Measurements from ENCODE around the gene SRRM1. TPM values are rescaled to one million over a fixed set of nuclear protein-coding genes. Genes with fewer than 3 reads are reported as not detected.

Gene SRRM1
- total RNA-seq, 1 donor: 62.2 TPM

GRCh38 chr1:24640288-24640687 lies 2.8 kb upstream of the SRRM1 start:
- no peak for DNase-seq (ENCODE audit: low read depth)

GRCh38 chr1:24641646-24642151 lies 1.4 kb upstream of the SRRM1 start:
- peak overlapping the region; percentile 91 for H3K4me3 ChIP-seq (ENCODE audit: low read depth, low read length)
- DNase-seq (ENCODE audit: low read depth): peak; percentile 24
- TF ChIP-seq CTCF (IDR thresholded peaks at IDR 0.05; ENCODE audit: insufficient read depth, low read depth, low read length): no peak

More at GRCh38 chr1:24640288-24640687, 2.8 kb upstream of the SRRM1 start:
- no peak overlapping the region for H3K4me3 ChIP-seq (ENCODE audit: low read depth, low read length)
- no peak for TF ChIP-seq CTCF (IDR thresholded peaks at IDR 0.05; ENCODE audit: insufficient read depth, low read depth, low read length)

GRCh38 chr1:24643363-24644099 lies 429 bp downstream of the SRRM1 start:
- H3K4me3 ChIP-seq (ENCODE audit: low read depth, low read length): peak overlapping the region; percentile 97
- DNase-seq (ENCODE audit: low read depth): peak; percentile 17
- no peak for TF ChIP-seq CTCF (IDR thresholded peaks at IDR 0.05; ENCODE audit: insufficient read depth, low read depth, low read length)

- TF ChIP-seq CTCF (IDR thresholded peaks at IDR 0.05; ENCODE audit: insufficient read depth, low read depth, low read length): no peak
- no peak for DNase-seq (ENCODE audit: low read depth)
- peak overlapping the region; percentile 97 for H3K4me3 ChIP-seq (ENCODE audit: low read depth, low read length)
These were observed 940 bp downstream of the SRRM1 start for GRCh38 chr1:24644100-24644384.

- no peak overlapping the region for H3K4me3 ChIP-seq (ENCODE audit: low read depth, low read length)
- no peak for TF ChIP-seq CTCF (IDR thresholded peaks at IDR 0.05; ENCODE audit: insufficient read depth, low read depth, low read length)
- no peak for DNase-seq (ENCODE audit: low read depth)
These were observed 5.8 kb downstream of the SRRM1 start for GRCh38 chr1:24648919-24649318.

GRCh38 chr1:24652382-24652781 lies 9.3 kb downstream of the SRRM1 start:
- H3K4me3 ChIP-seq (ENCODE audit: low read depth, low read length): no peak overlapping the region
- no peak for DNase-seq (ENCODE audit: low read depth)
- TF ChIP-seq CTCF (IDR thresholded peaks at IDR 0.05; ENCODE audit: insufficient read depth, low read depth, low read length): no peak

- no peak for TF ChIP-seq CTCF (IDR thresholded peaks at IDR 0.05; ENCODE audit: insufficient read depth, low read depth, low read length)
- DNase-seq (ENCODE audit: low read depth): no peak
- no peak overlapping the region for H3K4me3 ChIP-seq (ENCODE audit: low read depth, low read length)
These were observed 10.9 kb downstream of the SRRM1 start for GRCh38 chr1:24654010-24654409.

All from fibroblast of villous mesenchyme (primary cell).